Ammon's horn (tissue), 1 donor: Measurements from ENCODE around the gene DNAJC1.
A peak's percentile ranks its signal among the peaks of the same experiment; 100 is the strongest.

ENCODE experiments used
- DNase-seq: peaks from one replicate; pipeline ENCODE4 v3.0.0-alpha.2; 2016; ENCODE audit warnings: low spot score

DNAJC1 gene

DNA sequence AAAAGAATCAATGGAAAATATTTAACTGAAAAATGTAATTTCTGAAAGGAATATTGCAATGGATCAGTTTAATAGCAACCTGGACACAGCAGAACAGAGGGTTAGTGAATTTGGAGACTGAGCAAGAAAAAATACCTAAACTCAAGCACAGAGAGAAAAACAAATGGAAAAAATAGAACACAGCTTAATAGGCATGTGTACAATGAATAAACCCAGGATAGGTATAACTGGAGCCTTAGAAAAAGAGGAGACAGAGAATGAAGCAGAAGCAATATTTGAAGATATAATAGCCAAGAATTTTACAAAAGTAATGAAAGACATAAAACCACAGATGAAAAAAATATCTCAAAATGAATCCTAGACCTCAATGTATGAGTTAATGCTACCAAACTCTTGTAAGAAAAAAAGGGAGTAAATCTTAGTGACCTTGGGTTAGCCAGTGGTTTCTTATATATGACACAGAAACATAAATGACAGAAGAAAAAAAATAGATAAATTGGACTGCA lies 2.9 kb upstream of the DNAJC1 start:
- DNase-seq = no peak

DNA sequence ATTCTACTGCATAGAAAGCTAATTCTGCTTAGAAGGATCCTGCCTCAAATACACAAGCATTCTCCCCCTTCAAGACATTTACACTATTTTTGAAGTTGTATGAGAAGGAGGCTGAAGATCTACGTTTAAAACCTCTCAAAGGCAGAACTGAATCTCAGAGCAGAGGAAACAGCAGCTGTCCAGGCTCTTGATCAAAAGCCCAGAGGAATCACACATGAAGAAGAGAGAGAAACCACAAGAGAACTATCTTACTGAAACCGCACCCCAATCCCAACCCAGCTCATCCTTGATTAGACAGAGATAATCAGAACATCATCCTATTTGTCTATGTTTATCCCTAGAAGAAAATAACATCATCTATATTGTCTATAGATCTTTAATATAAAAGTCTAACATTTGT lies 2.2 kb upstream of the DNAJC1 start:
- DNase-seq = no peak

DNA sequence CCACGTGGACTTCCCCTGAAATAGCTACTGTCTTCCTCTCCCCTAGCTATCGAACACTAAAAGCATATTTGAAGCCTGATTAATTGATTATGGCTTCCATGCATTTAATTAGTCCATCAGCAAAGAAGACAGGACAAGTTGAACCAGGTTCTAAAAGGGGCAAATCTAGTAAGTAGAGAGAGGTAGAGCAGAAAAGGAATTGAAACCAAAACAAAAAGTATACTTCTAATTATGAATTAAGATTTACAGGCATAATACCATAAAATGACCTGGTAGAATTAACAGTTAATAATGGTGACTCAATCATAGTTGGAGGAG lies 393 bp upstream of the DNAJC1 start:
- no peak for DNase-seq

DNA sequence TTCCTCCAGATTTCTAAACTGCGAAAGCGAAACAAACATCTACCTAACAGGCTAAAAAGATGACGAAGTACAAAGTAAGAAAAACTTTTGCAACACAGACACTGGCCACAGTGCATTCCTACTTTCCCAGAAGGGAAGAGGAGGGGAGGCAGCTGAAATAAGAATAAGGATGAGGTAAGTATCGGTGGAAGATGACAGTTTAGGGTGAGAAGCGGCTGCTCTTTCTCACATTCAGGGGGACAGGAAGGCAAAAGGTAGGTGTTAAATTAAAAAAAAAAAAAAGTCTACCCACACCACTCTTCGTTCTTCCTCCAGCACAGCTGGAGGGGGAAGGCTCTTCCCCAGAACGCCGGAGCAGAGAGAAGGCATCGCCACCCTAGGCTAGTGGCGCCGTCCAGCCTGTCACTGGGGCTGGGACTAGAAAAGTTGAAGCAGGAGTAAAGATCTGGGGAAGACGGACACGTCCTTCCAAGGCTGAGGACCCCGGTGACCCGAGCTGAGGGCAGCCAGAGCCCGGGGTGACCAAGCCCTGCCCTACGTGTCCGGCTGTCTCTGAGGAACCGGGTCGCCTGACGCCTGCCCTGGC lies 846 bp downstream of the DNAJC1 start:
- peak; percentile 10 for DNase-seq

DNA sequence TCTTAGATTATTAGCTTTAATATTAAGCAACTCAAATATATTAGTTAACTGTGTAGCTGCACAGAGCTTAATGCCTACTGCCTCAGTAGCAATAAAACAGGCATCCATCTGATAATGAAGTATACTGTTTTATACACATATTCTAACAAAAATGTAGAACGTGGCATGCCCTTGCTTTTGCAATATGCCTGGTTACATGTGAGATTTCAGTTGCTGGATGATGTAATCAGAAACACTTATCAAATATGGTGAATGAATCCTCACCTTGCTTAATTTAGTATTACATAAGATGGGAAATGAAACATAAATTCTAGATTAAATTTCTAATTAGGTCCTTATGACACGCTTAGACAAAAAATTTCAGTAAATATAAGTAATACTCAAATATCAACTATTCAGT lies 8.0 kb downstream of the DNAJC1 start:
- no peak for DNase-seq

DNA sequence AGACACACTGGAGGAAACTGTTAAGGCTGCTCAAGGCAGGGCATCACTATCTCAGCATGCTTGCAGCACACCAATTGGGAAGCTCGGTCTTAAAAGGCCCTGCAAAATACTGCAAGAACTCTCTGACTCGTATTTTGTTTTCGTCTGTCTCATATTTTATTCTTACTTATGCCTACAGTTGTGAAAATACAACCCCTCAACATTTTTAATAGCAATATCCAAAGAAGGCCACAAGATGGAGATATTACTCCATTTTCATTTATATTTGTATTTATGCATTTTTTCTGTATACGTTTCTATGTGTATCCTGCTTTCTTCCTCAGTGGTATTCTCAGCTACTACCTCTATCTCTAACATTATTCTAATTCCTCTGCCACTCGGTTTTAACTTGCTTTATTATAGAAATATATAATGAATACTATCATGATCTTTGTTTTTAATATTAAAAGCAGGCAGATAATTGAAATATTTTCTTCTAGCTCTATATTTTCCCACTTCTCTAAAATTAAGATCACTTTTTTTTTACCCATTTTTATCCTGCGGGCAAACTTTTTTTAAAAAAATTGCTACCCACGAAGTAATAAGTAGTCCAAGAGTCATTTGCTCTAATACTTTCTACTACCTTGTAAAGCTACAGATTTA lies 10.0 kb downstream of the DNAJC1 start:
- no peak for DNase-seq

DNA sequence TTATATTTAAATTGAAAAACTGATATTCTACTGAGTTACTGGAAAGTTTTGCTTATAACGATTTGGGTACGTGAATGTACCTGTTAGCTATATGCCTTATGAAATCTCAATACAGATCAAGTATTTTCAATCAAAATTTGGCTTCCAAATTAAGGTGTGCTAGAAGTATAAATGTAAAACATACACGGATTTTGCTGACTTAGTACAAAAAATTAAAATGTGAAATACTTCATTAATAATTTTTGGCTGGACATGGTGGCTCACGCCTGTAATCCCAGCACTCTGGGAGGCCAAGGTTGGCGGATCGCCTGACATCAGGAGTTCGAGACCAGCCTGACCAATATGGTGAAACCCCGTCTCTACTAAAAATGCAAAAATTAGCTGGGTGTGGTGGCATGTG lies 11.7 kb downstream of the DNAJC1 start:
- no peak for DNase-seq

DNA sequence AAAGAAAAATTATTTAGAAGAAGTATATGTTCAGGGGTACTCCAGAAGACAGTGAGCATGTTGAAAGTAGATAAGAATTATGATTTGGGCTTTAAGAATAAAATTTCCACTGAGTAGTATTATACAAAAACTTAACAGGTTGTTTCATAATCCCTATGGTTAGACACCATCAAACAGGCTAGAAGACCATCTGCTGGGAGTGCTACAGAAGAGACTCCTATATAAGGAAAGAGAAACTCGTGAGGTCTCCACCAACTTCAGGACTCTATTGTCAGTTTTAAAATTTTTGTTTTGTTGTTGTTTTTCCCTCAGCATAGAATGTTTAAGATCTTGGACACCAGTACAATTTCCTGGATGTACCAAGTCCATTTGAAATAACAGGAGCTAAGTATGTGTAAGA lies 13.1 kb downstream of the DNAJC1 start:
- DNase-seq = no peak

DNA sequence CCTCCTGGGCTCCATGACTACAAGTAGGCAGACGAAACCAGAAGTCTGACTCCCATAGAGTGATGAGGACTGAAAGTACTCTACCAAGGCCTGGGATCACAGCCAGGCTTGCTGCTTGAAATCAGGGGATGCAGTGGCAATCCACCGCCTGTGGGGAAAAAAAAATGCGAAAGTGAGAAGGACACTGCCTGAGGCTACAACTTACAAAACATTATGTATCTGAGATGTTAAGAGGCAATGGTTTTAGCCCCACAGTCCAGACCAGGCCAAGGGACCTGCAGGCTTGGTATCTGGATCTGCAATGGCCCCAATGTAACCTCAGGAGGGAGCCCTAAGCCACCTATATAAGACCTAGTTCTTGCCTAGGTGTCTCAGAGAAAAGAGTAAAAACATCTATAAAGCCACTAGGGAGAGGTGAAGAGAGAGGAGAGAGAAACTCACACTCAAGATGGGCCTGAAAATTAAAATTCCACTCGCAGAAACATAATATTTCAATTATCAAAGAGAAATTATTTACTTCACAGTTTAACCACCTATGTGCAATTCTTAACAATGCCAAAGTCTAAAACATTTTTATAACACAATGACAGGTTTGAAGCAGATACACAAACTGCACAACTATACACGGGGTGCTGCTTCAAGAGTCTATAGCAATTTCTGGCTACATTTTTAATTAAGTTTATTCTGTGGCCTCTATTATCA lies 13.9 kb downstream of the DNAJC1 start:
- peak; percentile 71 for DNase-seq

DNA sequence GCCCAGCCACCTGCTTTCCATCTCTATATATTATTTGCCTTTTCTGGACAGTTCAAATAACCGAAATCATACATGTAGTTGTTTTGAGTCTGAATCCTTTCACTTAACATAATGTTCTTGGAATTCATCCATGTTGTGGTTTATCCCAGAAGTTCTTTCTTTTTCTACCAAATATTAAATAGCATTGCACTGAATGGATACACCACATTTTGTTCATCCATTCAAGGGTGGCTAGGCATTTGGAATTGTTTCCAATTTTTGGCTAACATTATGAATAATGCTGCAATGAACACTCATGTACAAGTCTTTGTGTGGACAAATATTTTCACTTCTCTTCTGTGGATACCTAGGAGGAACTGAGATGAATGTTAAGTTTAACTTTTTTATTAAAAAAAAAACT lies 18.0 kb downstream of the DNAJC1 start:
- DNase-seq = no peak

DNA sequence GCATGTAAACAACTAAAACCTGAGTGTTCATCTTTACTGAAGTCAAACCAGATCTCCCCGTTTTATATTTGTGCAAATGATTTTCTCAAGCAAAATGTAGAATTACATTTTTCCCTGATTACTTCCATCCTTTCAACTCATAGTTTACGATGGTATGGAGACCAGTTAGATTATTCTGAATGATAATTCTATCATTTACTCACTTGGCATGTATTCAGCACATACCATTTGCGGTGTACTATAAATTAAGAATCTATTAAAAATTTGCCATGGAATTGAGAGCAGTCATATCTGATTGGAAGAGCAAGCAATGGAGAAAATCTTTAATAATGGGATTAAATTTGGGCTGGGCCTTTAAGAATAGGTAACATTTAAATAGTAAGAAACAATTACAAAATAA lies 22.4 kb downstream of the DNAJC1 start:
- DNase-seq = no peak

- no peak for DNase-seq
Measured at GRCh38 chr10:21980691-21981090, 22.8 kb downstream of the DNAJC1 start.

GRCh38 chr10:21978191-21978862 lies 25.2 kb downstream of the DNAJC1 start:
- no peak for DNase-seq

DNA sequence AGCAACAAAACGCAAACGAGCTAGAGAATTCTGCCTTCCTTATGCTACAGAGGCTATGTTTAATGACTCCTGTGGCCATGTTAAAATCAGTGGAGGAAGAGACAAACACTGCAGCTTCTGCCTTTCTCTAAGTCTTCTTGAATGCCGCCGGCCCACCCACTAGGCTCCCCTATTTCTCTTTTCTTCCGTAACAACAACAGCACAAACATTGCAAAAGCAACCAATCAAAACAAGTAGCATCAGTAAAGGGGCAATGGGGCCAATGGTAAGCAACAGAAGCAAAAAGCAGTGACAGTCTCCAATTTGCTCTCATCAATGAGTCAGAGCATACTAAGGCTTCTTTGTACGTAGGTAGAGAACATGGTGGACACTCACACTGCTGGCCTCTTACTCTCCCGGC lies 26.8 kb downstream of the DNAJC1 start:
- DNase-seq = peak; percentile 73

DNA sequence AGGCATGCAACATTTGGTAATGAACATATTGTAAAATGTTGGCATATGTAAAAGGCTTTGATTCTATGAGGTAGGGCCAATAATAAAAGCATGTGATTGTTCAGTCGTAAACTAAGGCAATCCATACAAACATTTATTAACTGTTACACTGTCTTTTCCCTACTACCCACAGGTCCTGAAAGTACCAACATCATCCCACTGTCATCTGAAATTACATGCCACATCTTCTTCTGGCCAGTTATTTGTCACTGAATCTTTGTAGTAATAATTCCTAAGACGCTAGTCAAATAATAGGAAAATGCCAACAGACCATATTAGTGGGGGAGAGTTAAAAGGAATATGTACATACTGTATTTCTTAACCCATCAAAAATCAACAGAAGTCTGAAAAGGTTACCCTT lies 27.2 kb downstream of the DNAJC1 start:
- no peak for DNase-seq

- peak; percentile 5 for DNase-seq
Measured at GRCh38 chr10:21975378-21975990, 28.0 kb downstream of the DNAJC1 start.

DNA sequence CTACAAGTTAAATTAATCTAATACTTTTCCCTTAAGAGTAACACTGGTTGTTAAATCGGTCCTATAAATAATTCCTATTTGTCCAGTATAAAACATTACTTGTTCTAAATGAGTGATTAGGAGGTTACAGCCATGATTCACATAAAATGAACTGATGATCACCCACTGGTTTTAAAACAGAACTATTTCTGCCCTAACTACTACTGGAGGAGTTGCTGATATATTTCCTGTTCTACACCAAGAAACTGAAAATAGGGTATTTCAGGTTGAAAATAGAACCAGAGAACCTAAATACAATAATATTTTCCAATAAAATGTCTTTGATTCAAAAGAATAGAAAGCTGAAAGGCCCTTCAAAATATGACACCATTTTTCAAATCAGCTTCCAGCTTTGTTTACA lies 30.9 kb downstream of the DNAJC1 start:
- no peak for DNase-seq

DNA sequence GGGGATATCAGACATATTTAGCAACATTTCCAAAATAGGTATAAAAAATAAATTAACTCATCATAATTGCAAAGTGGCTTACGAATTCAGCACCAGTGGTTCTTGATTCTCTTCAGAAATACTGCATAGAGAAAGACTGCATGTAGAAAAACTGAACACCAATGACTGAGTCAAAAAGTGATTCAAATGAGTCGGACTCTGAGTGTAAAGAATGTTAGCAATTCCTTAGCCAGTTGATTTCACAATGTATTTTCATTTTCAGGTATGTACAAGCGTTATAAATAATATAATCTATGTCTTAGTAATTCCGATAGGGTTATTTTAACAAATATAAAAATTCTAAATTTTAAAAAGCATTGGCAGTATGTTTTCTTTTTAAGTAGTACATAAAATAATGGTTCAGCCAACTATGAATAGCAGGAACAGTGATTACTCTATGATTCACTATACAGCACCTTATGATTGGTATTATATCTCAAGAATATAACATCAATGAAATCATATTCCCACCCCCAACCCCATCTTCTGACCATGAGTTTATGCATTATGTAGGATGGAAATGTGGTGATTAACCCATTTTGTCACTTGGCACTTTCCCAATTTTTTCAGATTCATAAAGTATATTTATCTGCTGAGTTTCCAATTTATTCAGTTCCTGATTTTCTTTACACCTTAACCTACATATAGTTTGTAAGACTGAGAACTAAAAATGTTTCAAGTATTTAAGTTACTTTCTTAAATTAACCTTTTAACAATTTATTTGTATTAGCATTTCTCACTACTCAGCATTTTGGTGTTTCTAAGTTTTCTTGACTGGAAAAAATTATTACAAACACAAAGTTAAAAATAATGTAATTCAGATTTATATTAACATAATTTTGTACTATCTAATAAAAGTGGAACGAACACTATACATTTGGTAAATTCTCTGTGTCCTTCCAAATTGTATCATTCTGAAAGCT lies 33.9 kb downstream of the DNAJC1 start:
- no peak for DNase-seq

GRCh38 chr10:21964983-21965665 lies 38.4 kb downstream of the DNAJC1 start:
- no peak for DNase-seq

DNA sequence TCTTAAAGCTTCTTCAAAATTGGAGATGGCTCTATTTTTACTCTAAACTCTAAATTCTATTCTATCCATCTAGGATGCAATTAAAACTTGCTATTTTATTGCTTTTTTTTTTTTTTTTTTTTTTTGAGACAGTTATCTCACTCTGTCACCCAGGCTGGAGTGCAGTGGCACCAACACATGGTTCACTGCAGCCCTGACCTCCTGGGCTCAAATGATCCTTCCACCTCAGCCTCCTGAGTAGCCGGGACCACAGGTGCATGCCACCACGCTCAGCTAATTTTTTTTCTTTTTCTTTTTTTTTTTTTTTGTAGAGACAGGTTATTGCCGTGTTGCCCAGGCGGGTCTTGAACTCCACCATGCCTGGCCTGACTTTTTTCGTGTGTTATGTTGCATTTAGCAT lies 41.2 kb downstream of the DNAJC1 start:
- DNase-seq = no peak

GRCh38 chr10:21961847-21962246 lies 41.7 kb downstream of the DNAJC1 start:
- no peak for DNase-seq
